ENCODE data around the gene PRSS56. TPM values are rescaled to one million over a fixed set of nuclear protein-coding genes. Genes with fewer than 3 reads are reported as not detected.

PRSS56 gene
- total RNA-seq, 2 experiments from 2014 or later = not detected

- peaks cover 3% of the 10 kb centered on the region for H3K4me1 Mint-ChIP-seq
- no peak for DNase-seq
- H3K27ac Mint-ChIP-seq = no peak overlapping the region
- peaks cover 9% of the 10 kb centered on the region for H3K36me3 Mint-ChIP-seq
- H3K4me3 Mint-ChIP-seq = no peak overlapping the region
- H3K9me3 Mint-ChIP-seq = no peaks in the 10 kb centered on the region
- H3K27me3 Mint-ChIP-seq = no peaks in the 10 kb centered on the region
These were observed 54.7 kb downstream of the PRSS56 start for GRCh38 chr2:232574674-232575403.

Other genes with a start within 250 kb of the PRSS56 start
- gene ALPP, start 141.6 kb upstream of the PRSS56 start, total RNA-seq = not detected
- not detected for gene ALPG, start 113.5 kb upstream of the PRSS56 start, total RNA-seq
- not detected for gene ALPI, start 64.2 kb upstream of the PRSS56 start, total RNA-seq
- gene ECEL1, start 32.6 kb upstream of the PRSS56 start, total RNA-seq = under 1 TPM; 0.12 to 0.14 TPM
- not detected for gene CHRND, start 5.8 kb downstream of the PRSS56 start, total RNA-seq
- gene CHRNG, start 19.3 kb downstream of the PRSS56 start, total RNA-seq = not detected
- 1 to 10 TPM; 6.9 to 7.0 TPM for gene TIGD1, start 30.2 kb downstream of the PRSS56 start, total RNA-seq
- gene EIF4E2, start 30.3 kb downstream of the PRSS56 start, total RNA-seq = 10 to 100 TPM; 70.1 to 71.8 TPM
- gene EFHD1, start 113.2 kb downstream of the PRSS56 start, total RNA-seq = 1 to 10 TPM in 1 of 2 experiments, under 1 TPM in 1; 0.78 to 1.1 TPM
- gene GIGYF2, start 176.9 kb downstream of the PRSS56 start, total RNA-seq = 10 to 100 TPM; 45.2 to 45.7 TPM